H1 (cell line): ENCODE measurements around the gene INO80C.

Experiments used
- EZH2 ChIP-seq: fragments of 200-600 bp; sonication (generic); IDR thresholded peaks from 2 replicates; pipeline ENCODE4 v1.7.1; 2012; ENCODE audit warnings: low read depth, mild to moderate bottlenecking, moderate library complexity, low read length, inconsistent platforms; ENCODE audit not compliant: severe bottlenecking
- TF ChIP-seq, protein P1 (sequence below), 3 experiments: IDR thresholded peaks; 1 replicate in 2 of 3; 2 replicates in 1 of 3; pipeline versions ENCODE4 v1.5.1 to v1.6.1; 2011; ENCODE audit warnings: low read length in 3 of 3, mild to moderate bottlenecking in 3 of 3, inconsistent platforms in 2 of 3, low read depth in 1 of 3, moderate library complexity in 1 of 3; ENCODE audit not compliant: insufficient read depth in 1 of 3; ENCODE audit errors: control extremely low read depth in 1 of 3

DNA sequence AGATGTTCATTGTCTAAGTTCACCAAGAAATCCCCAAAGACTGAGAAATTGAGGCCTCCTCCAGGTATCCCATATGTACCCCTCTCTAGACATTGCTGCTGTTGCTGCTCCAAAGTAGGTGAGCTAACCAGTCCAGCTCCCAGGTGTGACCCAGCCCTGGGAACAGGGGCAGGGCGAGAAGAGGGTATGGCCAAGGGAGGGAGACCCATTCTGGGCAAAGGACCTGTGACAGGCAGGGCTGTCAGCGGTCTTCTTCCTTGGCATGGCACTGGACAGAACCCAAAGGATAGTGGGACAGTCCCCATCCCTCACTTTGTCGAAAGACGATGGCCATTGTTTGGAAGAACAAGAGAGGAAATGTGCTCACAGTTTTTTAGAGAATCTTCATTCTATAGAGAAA is 7.2 kb upstream of the INO80C start:
- TF ChIP-seq EZH2: no peak
- TF ChIP-seq, protein P1, sequence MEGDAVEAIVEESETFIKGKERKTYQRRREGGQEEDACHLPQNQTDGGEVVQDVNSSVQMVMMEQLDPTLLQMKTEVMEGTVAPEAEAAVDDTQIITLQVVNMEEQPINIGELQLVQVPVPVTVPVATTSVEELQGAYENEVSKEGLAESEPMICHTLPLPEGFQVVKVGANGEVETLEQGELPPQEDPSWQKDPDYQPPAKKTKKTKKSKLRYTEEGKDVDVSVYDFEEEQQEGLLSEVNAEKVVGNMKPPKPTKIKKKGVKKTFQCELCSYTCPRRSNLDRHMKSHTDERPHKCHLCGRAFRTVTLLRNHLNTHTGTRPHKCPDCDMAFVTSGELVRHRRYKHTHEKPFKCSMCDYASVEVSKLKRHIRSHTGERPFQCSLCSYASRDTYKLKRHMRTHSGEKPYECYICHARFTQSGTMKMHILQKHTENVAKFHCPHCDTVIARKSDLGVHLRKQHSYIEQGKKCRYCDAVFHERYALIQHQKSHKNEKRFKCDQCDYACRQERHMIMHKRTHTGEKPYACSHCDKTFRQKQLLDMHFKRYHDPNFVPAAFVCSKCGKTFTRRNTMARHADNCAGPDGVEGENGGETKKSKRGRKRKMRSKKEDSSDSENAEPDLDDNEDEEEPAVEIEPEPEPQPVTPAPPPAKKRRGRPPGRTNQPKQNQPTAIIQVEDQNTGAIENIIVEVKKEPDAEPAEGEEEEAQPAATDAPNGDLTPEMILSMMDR (IDR thresholded peaks at IDR 0.05; ENCODE audit: control extremely low read depth in 1 of 3, insufficient read depth in 1 of 3, low read depth in 1 of 3, low read length in 3 of 3): no peak
